Germinal center (tissue), 1 donor: Measurements from ENCODE around the gene NOTCH4.
"Not testable (repeated sequence)": the region's sequence is repeated elsewhere in the genome, so short reads cannot be mapped to it uniquely, and the experiment has no call there.

ENCODE experiments used
- DNase-seq: peaks from one replicate; pipeline ENCODE4 v3.0.0; 2012; ENCODE audit warnings: mixed read lengths, low spot score

Gene NOTCH4

GRCh38 chr6:32223258-32224235 is at the start of gene NOTCH4:
TSS of gene NOTCH4 (minus strand) at chr6:32224067. CDS start at chr6:32223928, 139 bp downstream.
- DNase-seq = no peak

GRCh38 chr6:32271429-32271828 is 47.6 kb upstream of the NOTCH4 start:
- DNase-seq = peak; percentile 17

GRCh38 chr6:32268459-32268858 is 44.6 kb upstream of the NOTCH4 start:
- not testable (repeated sequence) for DNase-seq

GRCh38 chr6:32267035-32267434 is 43.2 kb upstream of the NOTCH4 start:
- DNase-seq = no peak

GRCh38 chr6:32257262-32257661 is 33.4 kb upstream of the NOTCH4 start:
- DNase-seq = not testable (repeated sequence)

GRCh38 chr6:32255199-32256153 is 31.6 kb upstream of the NOTCH4 start:
- peak; percentile 76 for DNase-seq

GRCh38 chr6:32254761-32255198 is 30.9 kb upstream of the NOTCH4 start:
- no peak for DNase-seq

GRCh38 chr6:32252331-32253009 is 28.6 kb upstream of the NOTCH4 start:
- peak; percentile 33 for DNase-seq

- no peak for DNase-seq
These were observed 25.4 kb upstream of the NOTCH4 start for GRCh38 chr6:32249262-32249661.

- no peak for DNase-seq
These were observed 23.5 kb upstream of the NOTCH4 start for GRCh38 chr6:32247401-32247800.

GRCh38 chr6:32244946-32245398 is 21.1 kb upstream of the NOTCH4 start:
- DNase-seq = peak; percentile 93

- no peak for DNase-seq
These were observed 20.4 kb upstream of the NOTCH4 start for GRCh38 chr6:32244270-32244669.

- not testable (repeated sequence) for DNase-seq
These were observed 18.5 kb upstream of the NOTCH4 start for GRCh38 chr6:32242318-32242813.

GRCh38 chr6:32240686-32241085 is 16.8 kb upstream of the NOTCH4 start:
- no peak for DNase-seq

- no peak for DNase-seq
These were observed 15.6 kb upstream of the NOTCH4 start for GRCh38 chr6:32239462-32239861.

GRCh38 chr6:32234934-32235333 is 11.1 kb upstream of the NOTCH4 start:
- no peak for DNase-seq

- DNase-seq = peak; percentile 40
These were observed 2.6 kb upstream of the NOTCH4 start for GRCh38 chr6:32226434-32226833.

- DNase-seq = peak; percentile 46
These were observed 829 bp upstream of the NOTCH4 start for GRCh38 chr6:32224696-32225095.

GRCh38 chr6:32222333-32223230 is 1.3 kb downstream of the NOTCH4 start:
- no peak for DNase-seq

- DNase-seq = no peak
These were observed 3.8 kb downstream of the NOTCH4 start for GRCh38 chr6:32220021-32220420.
